ENCODE data around the gene RNF10. TPM values are rescaled to one million over a fixed set of nuclear protein-coding genes. Genes with fewer than 3 reads are reported as not detected.
A peak's percentile ranks its signal among the peaks of the same experiment; 100 is the strongest.

RNF10 gene
- total and polyA plus RNA-seq, 9 of the 15 experiments (the other 6 are each of a cell fraction or from before 2014, with no cell fraction given): 43.0 to 139 (median 80.1) TPM

DNA sequence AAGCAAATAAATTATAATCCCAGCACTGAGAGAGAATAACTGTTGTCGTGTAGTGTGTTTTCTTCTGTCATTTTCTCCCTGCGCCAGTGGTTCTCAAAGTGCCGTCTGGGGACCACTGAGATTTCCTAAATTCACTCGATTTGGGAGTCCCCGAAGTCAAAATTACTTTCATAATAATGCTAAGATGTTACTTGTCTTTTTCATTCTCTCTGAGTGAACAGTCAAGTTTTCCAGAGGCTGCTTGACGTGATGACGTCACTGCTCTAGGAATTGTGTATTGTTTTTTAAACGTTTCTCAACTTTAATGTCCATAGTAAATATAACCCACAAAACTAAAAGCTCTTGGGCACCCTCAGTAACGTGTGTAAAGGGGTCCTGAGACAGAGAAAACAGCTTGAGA lies 47.8 kb downstream of the RNF10 start (continued):
- TF ChIP-seq, protein P1, sequence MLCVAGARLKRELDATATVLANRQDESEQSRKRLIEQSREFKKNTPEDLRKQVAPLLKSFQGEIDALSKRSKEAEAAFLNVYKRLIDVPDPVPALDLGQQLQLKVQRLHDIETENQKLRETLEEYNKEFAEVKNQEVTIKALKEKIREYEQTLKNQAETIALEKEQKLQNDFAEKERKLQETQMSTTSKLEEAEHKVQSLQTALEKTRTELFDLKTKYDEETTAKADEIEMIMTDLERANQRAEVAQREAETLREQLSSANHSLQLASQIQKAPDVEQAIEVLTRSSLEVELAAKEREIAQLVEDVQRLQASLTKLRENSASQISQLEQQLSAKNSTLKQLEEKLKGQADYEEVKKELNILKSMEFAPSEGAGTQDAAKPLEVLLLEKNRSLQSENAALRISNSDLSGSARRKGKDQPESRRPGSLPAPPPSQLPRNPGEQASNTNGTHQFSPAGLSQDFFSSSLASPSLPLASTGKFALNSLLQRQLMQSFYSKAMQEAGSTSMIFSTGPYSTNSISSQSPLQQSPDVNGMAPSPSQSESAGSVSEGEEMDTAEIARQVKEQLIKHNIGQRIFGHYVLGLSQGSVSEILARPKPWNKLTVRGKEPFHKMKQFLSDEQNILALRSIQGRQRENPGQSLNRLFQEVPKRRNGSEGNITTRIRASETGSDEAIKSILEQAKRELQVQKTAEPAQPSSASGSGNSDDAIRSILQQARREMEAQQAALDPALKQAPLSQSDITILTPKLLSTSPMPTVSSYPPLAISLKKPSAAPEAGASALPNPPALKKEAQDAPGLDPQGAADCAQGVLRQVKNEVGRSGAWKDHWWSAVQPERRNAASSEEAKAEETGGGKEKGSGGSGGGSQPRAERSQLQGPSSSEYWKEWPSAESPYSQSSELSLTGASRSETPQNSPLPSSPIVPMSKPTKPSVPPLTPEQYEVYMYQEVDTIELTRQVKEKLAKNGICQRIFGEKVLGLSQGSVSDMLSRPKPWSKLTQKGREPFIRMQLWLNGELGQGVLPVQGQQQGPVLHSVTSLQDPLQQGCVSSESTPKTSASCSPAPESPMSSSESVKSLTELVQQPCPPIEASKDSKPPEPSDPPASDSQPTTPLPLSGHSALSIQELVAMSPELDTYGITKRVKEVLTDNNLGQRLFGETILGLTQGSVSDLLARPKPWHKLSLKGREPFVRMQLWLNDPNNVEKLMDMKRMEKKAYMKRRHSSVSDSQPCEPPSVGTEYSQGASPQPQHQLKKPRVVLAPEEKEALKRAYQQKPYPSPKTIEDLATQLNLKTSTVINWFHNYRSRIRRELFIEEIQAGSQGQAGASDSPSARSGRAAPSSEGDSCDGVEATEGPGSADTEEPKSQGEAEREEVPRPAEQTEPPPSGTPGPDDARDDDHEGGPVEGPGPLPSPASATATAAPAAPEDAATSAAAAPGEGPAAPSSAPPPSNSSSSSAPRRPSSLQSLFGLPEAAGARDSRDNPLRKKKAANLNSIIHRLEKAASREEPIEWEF (CRISPR knock-in tag; IDR thresholded peaks at IDR 0.05): no peak
- no peak for TF ChIP-seq KLF6 (CRISPR knock-in tag; IDR thresholded peaks at IDR 0.05; ENCODE audit: borderline replicate concordance)
- TF ChIP-seq KLF1 (tag; IDR thresholded peaks at IDR 0.05): no peak
- no peak for TF ChIP-seq LARP7 (IDR thresholded peaks at IDR 0.05)
- TF ChIP-seq KHSRP (IDR thresholded peaks at IDR 0.05): peak; percentile 46; the same call in 1 of the 2 replicates
- TF ChIP-seq JUND (IDR thresholded peaks at IDR 0.05; ENCODE audit: borderline replicate concordance, low read depth, low read length): peak; percentile 79
- peak; percentile 85 for TF ChIP-seq JUND (tag; IDR thresholded peaks at IDR 0.05; ENCODE audit: borderline replicate concordance, low read depth, low read length)
- TF ChIP-seq ZC3H4 (CRISPR knock-in tag; IDR thresholded peaks at IDR 0.05; ENCODE audit: borderline replicate concordance): no peak
- peak; percentile 51; the same call in 1 of the 2 replicates for TF ChIP-seq CREM (IDR thresholded peaks at IDR 0.05; ENCODE audit: low read depth)
- TF ChIP-seq SUPT5H (IDR thresholded peaks at IDR 0.05): no peak
- no peak for TF ChIP-seq PRPF4 (IDR thresholded peaks at IDR 0.05; ENCODE audit: insufficient read depth, low read depth, low read length, poor library complexity, severe bottlenecking)
- no peak for TF ChIP-seq EP400 (IDR thresholded peaks at IDR 0.05)
- no peak for TF ChIP-seq ARID1B (IDR thresholded peaks at IDR 0.05)
- 0 out of 2 replicates have a peak, but pooled peaks have one; percentile 42 for TF ChIP-seq NBN (IDR thresholded peaks at IDR 0.05; ENCODE audit: low read depth)
- TF ChIP-seq HCFC1 (IDR thresholded peaks at IDR 0.05; ENCODE audit: low read depth, low read length): no peak
- no peak for TF ChIP-seq YY1 (IDR thresholded peaks at IDR 0.05; ENCODE audit: borderline replicate concordance in 1 of 3, control insufficient read depth in 1 of 3, extremely low read depth in 1 of 3, insufficient read depth in 3 of 3, insufficient read length in 1 of 3, insufficient replicate concordance in 2 of 3, low read depth in 1 of 3, low read length in 2 of 3)

Measured in K562 (cell line).